Fibroblast of pulmonary artery (primary cell): ENCODE data around the gene SRP68.

Experiments
- DNase-seq: peaks from one replicate; pipeline ENCODE4 v3.0.0-alpha.2; 2010; ENCODE audit warnings: low read depth
- H3K4me3 ChIP-seq: replicated peaks from 2 replicates; pipeline ENCODE4 v1.5.1; 2011; ENCODE audit warnings: low read depth, mild to moderate bottlenecking, control low read depth, low read length, moderate library complexity
- CTCF ChIP-seq: IDR thresholded peaks from 2 replicates; pipeline ENCODE4 v1.5.1; 2011; ENCODE audit warnings: mild to moderate bottlenecking, control low read depth, low read length, inconsistent platforms; ENCODE audit errors: missing control alignments

The SRP68 gene

GRCh38 chr17:76089680-76090516 is 17.6 kb upstream of the SRP68 start:
- no peak for DNase-seq
- no peak overlapping the region for H3K4me3 ChIP-seq
- no peak for TF ChIP-seq CTCF

- no peak for TF ChIP-seq CTCF
- no peak for DNase-seq
- no peak overlapping the region for H3K4me3 ChIP-seq
Measured at GRCh38 chr17:76088868-76089576, 16.7 kb upstream of the SRP68 start.

GRCh38 chr17:76088041-76088867 is 15.9 kb upstream of the SRP68 start:
- H3K4me3 ChIP-seq: no peak overlapping the region
- no peak for DNase-seq
- TF ChIP-seq CTCF: no peak

GRCh38 chr17:76087531-76087930 is 15.2 kb upstream of the SRP68 start:
- TF ChIP-seq CTCF: no peak
- no peak for DNase-seq
- no peak overlapping the region for H3K4me3 ChIP-seq

GRCh38 chr17:76086384-76086783 is 14.1 kb upstream of the SRP68 start:
- no peak for DNase-seq
- H3K4me3 ChIP-seq: no peak overlapping the region
- TF ChIP-seq CTCF: no peak

GRCh38 chr17:76085731-76086366 is 13.5 kb upstream of the SRP68 start:
- no peak for DNase-seq
- TF ChIP-seq CTCF: no peak
- no peak overlapping the region for H3K4me3 ChIP-seq
